Activated CD4-positive, CD25-positive, alpha-beta regulatory T cell treated with anti-CD3 and anti-CD28 coated beads, Interleukin-2, amount 50 U/mL, for 16 hours (primary cell): ENCODE data around the gene IRAG1.

Experiments used
- DNase-seq: peaks from one replicate; pipeline ENCODE4 v3.0.0-alpha.2; 2020; ENCODE audit warnings: low read depth, low spot score

The IRAG1 gene

GRCh38 chr11:10648871-10649270, 44.7 kb downstream of the IRAG1 start:
- DNase-seq: no peak

GRCh38 chr11:10646681-10647355, 46.7 kb downstream of the IRAG1 start:
- no peak for DNase-seq

GRCh38 chr11:10646005-10646404, 47.5 kb downstream of the IRAG1 start:
- no peak for DNase-seq

GRCh38 chr11:10645212-10645795, 48.3 kb downstream of the IRAG1 start:
- no peak for DNase-seq
